Measurements from ENCODE around the gene ADAMTS17.
A peak's percentile ranks its signal among the peaks of the same experiment; 100 is the strongest.

ADAMTS17 gene

GRCh38 chr15:100373120-100373896 is 31.5 kb upstream of the ADAMTS17 start:
- TF ChIP-seq, protein P1, sequence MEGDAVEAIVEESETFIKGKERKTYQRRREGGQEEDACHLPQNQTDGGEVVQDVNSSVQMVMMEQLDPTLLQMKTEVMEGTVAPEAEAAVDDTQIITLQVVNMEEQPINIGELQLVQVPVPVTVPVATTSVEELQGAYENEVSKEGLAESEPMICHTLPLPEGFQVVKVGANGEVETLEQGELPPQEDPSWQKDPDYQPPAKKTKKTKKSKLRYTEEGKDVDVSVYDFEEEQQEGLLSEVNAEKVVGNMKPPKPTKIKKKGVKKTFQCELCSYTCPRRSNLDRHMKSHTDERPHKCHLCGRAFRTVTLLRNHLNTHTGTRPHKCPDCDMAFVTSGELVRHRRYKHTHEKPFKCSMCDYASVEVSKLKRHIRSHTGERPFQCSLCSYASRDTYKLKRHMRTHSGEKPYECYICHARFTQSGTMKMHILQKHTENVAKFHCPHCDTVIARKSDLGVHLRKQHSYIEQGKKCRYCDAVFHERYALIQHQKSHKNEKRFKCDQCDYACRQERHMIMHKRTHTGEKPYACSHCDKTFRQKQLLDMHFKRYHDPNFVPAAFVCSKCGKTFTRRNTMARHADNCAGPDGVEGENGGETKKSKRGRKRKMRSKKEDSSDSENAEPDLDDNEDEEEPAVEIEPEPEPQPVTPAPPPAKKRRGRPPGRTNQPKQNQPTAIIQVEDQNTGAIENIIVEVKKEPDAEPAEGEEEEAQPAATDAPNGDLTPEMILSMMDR (IDR thresholded peaks at IDR 0.05; ENCODE audit: low read depth, low read length): no peak
- no peak overlapping the region for H3K4me3 ChIP-seq (ENCODE audit: low read depth, low read length)
- DNase-seq (ENCODE audit: low read depth, low spot score): no peak
- in situ Hi-C loops (cut with HindIII; ENCODE audit: low sequenced_read_pairs): no loop called here

DNA sequence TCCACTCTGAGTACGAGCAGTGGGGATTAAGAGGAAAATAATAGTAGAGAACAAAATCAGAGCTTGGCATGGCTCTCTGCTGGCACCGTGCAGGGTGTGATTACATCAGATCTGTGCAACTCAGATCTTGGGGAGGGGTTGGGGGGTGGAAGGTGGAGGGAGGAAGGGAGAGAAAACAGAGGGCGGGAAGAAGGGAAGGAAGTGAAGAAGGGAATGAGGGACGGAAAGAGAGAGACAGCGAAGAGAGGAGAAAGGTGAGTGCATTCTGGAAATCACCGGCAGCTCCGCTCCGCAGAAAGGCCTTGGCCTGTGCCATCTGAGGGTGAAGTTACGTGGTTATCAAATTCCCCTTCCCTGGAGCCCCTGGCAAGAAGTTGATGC is 31.0 kb upstream of the ADAMTS17 start:
- no peak for DNase-seq (ENCODE audit: low read depth, low spot score)
- TF ChIP-seq, protein P1 (IDR thresholded peaks at IDR 0.05; ENCODE audit: low read depth, low read length): no peak
- in situ Hi-C loops (cut with HindIII; ENCODE audit: low sequenced_read_pairs): no loop called here
- H3K4me3 ChIP-seq (ENCODE audit: low read depth, low read length): no peak overlapping the region

DNA sequence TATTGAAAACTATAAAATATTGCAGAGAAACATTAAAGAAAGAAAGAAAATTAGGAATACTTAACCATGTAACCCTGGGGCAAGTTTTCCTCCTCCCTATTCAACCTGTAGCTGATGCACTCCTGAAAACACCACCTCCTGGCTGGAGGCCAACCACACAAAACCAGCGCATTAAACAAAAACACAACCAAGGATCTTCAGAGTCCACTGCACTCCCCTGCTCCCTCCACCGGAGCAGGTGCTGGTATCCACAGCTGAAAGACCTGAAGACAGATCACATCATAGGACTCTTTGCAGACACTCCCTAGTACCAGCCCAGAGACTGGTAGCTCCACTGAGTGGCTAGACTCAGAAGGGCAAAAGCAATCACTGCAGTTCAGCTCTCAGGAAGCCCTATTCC is 13.6 kb upstream of the ADAMTS17 start:
- TF ChIP-seq, protein P1 (IDR thresholded peaks at IDR 0.05; ENCODE audit: low read depth, low read length): no peak
- in situ Hi-C loops (cut with HindIII; ENCODE audit: low sequenced_read_pairs): no loop called here
- DNase-seq (ENCODE audit: low read depth, low spot score): no peak
- no peak overlapping the region for H3K4me3 ChIP-seq (ENCODE audit: low read depth, low read length)

- in situ Hi-C loops (cut with HindIII; ENCODE audit: low sequenced_read_pairs): no loop called here
- TF ChIP-seq, protein P1 (IDR thresholded peaks at IDR 0.05; ENCODE audit: low read depth, low read length): no peak
- no peak overlapping the region for H3K4me3 ChIP-seq (ENCODE audit: low read depth, low read length)
- no peak for DNase-seq (ENCODE audit: low read depth, low spot score)
These were observed 11.7 kb upstream of the ADAMTS17 start for GRCh38 chr15:100353449-100353848.

GRCh38 chr15:100350434-100351226 is 8.9 kb upstream of the ADAMTS17 start:
- in situ Hi-C loops (cut with HindIII; ENCODE audit: low sequenced_read_pairs): no loop called here
- H3K4me3 ChIP-seq (ENCODE audit: low read depth, low read length): peak overlapping the region; percentile 53
- TF ChIP-seq, protein P1 (IDR thresholded peaks at IDR 0.05; ENCODE audit: low read depth, low read length): no peak
- peak; percentile 52 for DNase-seq (ENCODE audit: low read depth, low spot score)

GRCh38 chr15:100349696-100350433 is 8.1 kb upstream of the ADAMTS17 start:
- TF ChIP-seq, protein P1 (IDR thresholded peaks at IDR 0.05; ENCODE audit: low read depth, low read length): peak; percentile 96
- DNase-seq (ENCODE audit: low read depth, low spot score): peak; percentile 84
- in situ Hi-C loops (cut with HindIII; ENCODE audit: low sequenced_read_pairs): no loop called here
- H3K4me3 ChIP-seq (ENCODE audit: low read depth, low read length): peak overlapping the region; percentile 53

Measured in astrocyte of the spinal cord (primary cell).